GM12878 (cell line): ENCODE data around the gene WFS1. TPM values are rescaled to one million over a fixed set of nuclear protein-coding genes. Genes with fewer than 3 reads are reported as not detected.

Experiments used
- ATAC-seq: fragments of 200-7000 bp; cut with Tn5 transposase; 3 replicates; pipeline ENCODE4 v1.9.1; 2020; ENCODE audit warnings: mild to moderate bottlenecking, moderate library complexity
- BruUV-seq: library from RNA; stranded (reverse); fragments of 400-500 nt; replicated peaks from 2 replicates; lab custom pipeline; 2021; lab: Mats Ljungman, UMichigan
- CTCF ChIA-PET: fragments of 300-600 bp; sonication (Branson Sonifier 250); formaldehyde crosslinking; extraction: SDS; loops from one replicate; lab custom pipeline; 2021; ENCODE audit warnings: inconsistent platforms; lab: Yijun Ruan, JAX
- POLR2A ChIA-PET: fragments of 350-600 bp; formaldehyde crosslinking; extraction: SDS; loops from one replicate; lab custom pipeline; 2021; ENCODE audit warnings: inconsistent platforms; lab: Charles Lee
- RAD21 ChIA-PET: fragments of 300-600 bp; sonication (Branson Sonifier 250); formaldehyde crosslinking; loops from one replicate; lab custom pipeline; 2023; ENCODE audit warnings: antibody characterized with exemption; ENCODE audit not compliant: unreplicated experiment; lab: Charles Lee
- SMC1A ChIA-PET: fragments of 300-600 bp; sonication (Branson Sonifier 250); formaldehyde crosslinking; loops from one replicate; lab custom pipeline; 2023; ENCODE audit not compliant: unreplicated experiment, uncharacterized antibody; lab: Charles Lee
- DNase-seq: peaks from one replicate; pipeline ENCODE4 v3.0.0-alpha.2; 2011; ENCODE audit warnings: low read depth, low spot score
- FAIRE-seq: peaks from 3 replicates; lab custom pipeline; 2011; peaks lifted over from hg19 to GRCh38; lab: Jason Lieb, UNC
- H2AFZ ChIP-seq: 2 replicates; pipeline ENCODE4 v1.6.0; 2011; ENCODE audit warnings: low read depth, low read length, control low read depth; ENCODE audit not compliant: control insufficient read depth
- H3K27ac ChIP-seq: 2 replicates; pipeline ENCODE4 v1.5.1; 2011; ENCODE audit warnings: control low read depth; ENCODE audit not compliant: control insufficient read depth, insufficient read depth
- H3K27me3 ChIP-seq, 2 experiments: replicated peaks in 1 of 2; 2 replicates each; pipeline versions ENCODE4 v1.6.0 to v1.6.1; 2011; ENCODE audit warnings: low read length in 1 of 2; ENCODE audit not compliant: control insufficient read depth in 2 of 2, insufficient read depth in 2 of 2
- H3K36me3 ChIP-seq, 2 experiments: 2 replicates each; pipeline ENCODE4 v1.5.1; 2011; ENCODE audit warnings: low read length in 1 of 2; ENCODE audit not compliant: control insufficient read depth in 2 of 2, insufficient read depth in 2 of 2
- H3K4me1 ChIP-seq: 2 replicates; pipeline ENCODE4 v1.6.1; 2011; ENCODE audit warnings: mild to moderate bottlenecking, low read length, moderate library complexity, mixed read lengths; ENCODE audit not compliant: control insufficient read depth, insufficient read depth
- H3K4me2 ChIP-seq: 2 replicates; pipeline ENCODE4 v1.6.0; 2011; ENCODE audit warnings: control low read depth; ENCODE audit not compliant: control insufficient read depth, insufficient read depth
- H3K4me3 ChIP-seq: fragments of 200-600 bp; sonication (generic); 2 replicates; pipeline ENCODE4 v1.5.1; 2016
- H3K79me2 ChIP-seq: 2 replicates; pipeline ENCODE4 v1.6.0; 2011; ENCODE audit warnings: low read length; ENCODE audit not compliant: control insufficient read depth, insufficient read depth
- H3K9ac ChIP-seq: 2 replicates; pipeline ENCODE4 v1.8.0; 2011; ENCODE audit warnings: low read length, control low read depth, mixed read lengths; ENCODE audit not compliant: control insufficient read depth, insufficient read depth
- H3K9me3 ChIP-seq: replicated peaks from 3 replicates; pipeline ENCODE4 v1.5.1; 2011; ENCODE audit warnings: mild to moderate bottlenecking, low read length; ENCODE audit not compliant: control insufficient read depth, insufficient read depth
- H4K20me1 ChIP-seq: 2 replicates; pipeline ENCODE4 v1.6.0; 2011; ENCODE audit not compliant: control insufficient read depth, insufficient read depth
- ATF3 ChIP-seq: IDR thresholded peaks from 2 replicates; pipeline ENCODE4 v1.6.1; 2011; ENCODE audit warnings: low read depth, mild to moderate bottlenecking, low read length, moderate library complexity, borderline replicate concordance; ENCODE audit errors: extremely low read depth
- MTA2 ChIP-seq: fragments of 450-650 bp; IDR thresholded peaks from 2 replicates; pipeline ENCODE4 v1.6.1; 2016; ENCODE audit warnings: low read depth, mild to moderate bottlenecking, moderate library complexity
- NR2C2 ChIP-seq: IDR thresholded peaks from 2 replicates; pipeline ENCODE4 v1.6.1; 2011; ENCODE audit warnings: borderline replicate concordance, low read depth; ENCODE audit not compliant: control insufficient read depth, insufficient read length
- PAX5 ChIP-seq: IDR thresholded peaks from 2 replicates; pipeline ENCODE4 v1.6.1; 2011; ENCODE audit warnings: low read depth, low read length, borderline replicate concordance
- POU2F2 ChIP-seq: IDR thresholded peaks from 3 replicates; pipeline ENCODE4 v1.6.1; 2011; ENCODE audit warnings: low read depth, mild to moderate bottlenecking, low read length, borderline replicate concordance
- TCF12 ChIP-seq: IDR thresholded peaks from 2 replicates; pipeline ENCODE4 v1.6.1; 2011; ENCODE audit warnings: low read depth, mild to moderate bottlenecking, low read length
- YBX1 ChIP-seq: fragments of 450-650 bp; IDR thresholded peaks from 2 replicates; pipeline ENCODE4 v1.6.1; 2016; ENCODE audit warnings: antibody characterized with exemption
- ZBED1 ChIP-seq: IDR thresholded peaks from 2 replicates; pipeline ENCODE4 v1.6.1; 2016; ENCODE audit warnings: borderline replicate concordance
- ZNF207 ChIP-seq: fragments of 450-650 bp; IDR thresholded peaks from 2 replicates; pipeline ENCODE4 v1.6.1; 2014; ENCODE audit warnings: antibody characterized with exemption, mild to moderate bottlenecking, borderline replicate concordance
- ZNF592 ChIP-seq: fragments of 450-650 bp; IDR thresholded peaks from 2 replicates; pipeline ENCODE4 v1.6.1; 2017; ENCODE audit warnings: mild to moderate bottlenecking, moderate library complexity
- WGBS: methylation state at CpG from one replicate; pipeline ENCODE4 v1.1.6; 2016; ENCODE audit warnings: low lambda C conversion rate; ENCODE audit not compliant: insufficient replicate concordance, insufficient coverage; ENCODE audit errors: missing lambda C conversion rate; 5-methylcytosine and 5-hydroxymethylcytosine counted together
- in situ Hi-C: fragments of 300-500 bp; cut with MboI; formaldehyde crosslinking; loops from 9 replicates; pipeline ENCODE4 v1.14.3; 2018; ENCODE audit warnings: mixed read lengths
- intact Hi-C: fragments of 100-400 bp; cut with micrococcal nuclease; formaldehyde crosslinking; loops from one replicate; pipeline ENCODE4 v1.14.2; 2022; ENCODE audit not compliant: unreplicated experiment
- polyA plus RNA-seq, 11 experiments: library from polyadenylated mRNA; depleted of rRNA in 4 of 11; unstranded in 6 of 11; stranded (reverse) in 5 of 11; fragments of >200 nt; fragmentation: Nextera tagmentation in 4 of 11; fragmentation: Illumina TruSeq in 1 of 11; extraction: Ambion mirVana in 4 of 11; extraction: Trizol in 1 of 11; gene quantifications; 1 replicate in 1 of 11; 2 replicates in 10 of 11; pipeline versions ENCODE4 v1.2.1 to v1.2.3, GENCODE V29; 2011 to 2016; ENCODE audit warnings: inconsistent platforms in 2 of 11, missing spikeins in 2 of 11, low read depth in 1 of 11
- total RNA-seq, 4 experiments: library from RNA; depleted of rRNA in 3 of 4; stranded (reverse); fragments of >200 nt in 3 of 4; fragmentation: Illumina TruSeq in 1 of 4; extraction: Trizol in 1 of 4; gene quantifications; 2 replicates each; pipeline versions ENCODE4 v1.2.1 to v1.2.3, GENCODE V29; 2013 to 2021

WFS1 gene
- total and polyA plus RNA-seq, 10 of the 15 experiments (the other 5 are each of a cell fraction or from before 2014, with no cell fraction given), result 0.31 to 4.7 (median 2.0) TPM

- ChIA-PET SMC1A (no interaction called here), POLR2A (no interaction called here), RAD21 (no interaction called here), CTCF (no interaction called here)
- Histone ChIP-seq H3K79me2 (no peaks in the 10 kb centered on the region), H3K4me1 (no peaks in the 10 kb centered on the region), H3K27ac (no peak overlapping the region), H3K27me3 (no peaks in the 10 kb centered on the region; a peak in 2 of 4 replicates), H3K9ac (no peak overlapping the region), H3K4me2 (no peak overlapping the region), H3K9me3 (no peaks in the 10 kb centered on the region), H3K36me3 (no peaks in the 10 kb centered on the region), H2AFZ (no peak overlapping the region), H3K4me3 (no peak overlapping the region), H4K20me1 (no peaks in the 10 kb centered on the region)
- intact Hi-C loops, result no loop called here
- FAIRE-seq (no peak), ATAC-seq (no peak), DNase-seq (no peak)
- no TSS peak for BruUV-seq
- in situ Hi-C loops, result no loop called here
- whole genome bisulfite sequencing, result 57% methylated on average over 17 of the region's 17 CpGs
- TF ChIP-seq MTA2 (no peak), ATF3 (no peak), ZNF592 (no peak), PAX5 (no peak), YBX1 (no peak), NR2C2 (no peak), TCF12 (no peak), ZNF207 (no peak), POU2F2 (no peak), ZBED1 (no peak)
Measured at GRCh38 chr4:6235901-6236640, 33.6 kb upstream of the WFS1 start.
